K562 (cell line): Measurements from ENCODE around the gene CORT. TPM values are rescaled to one million over a fixed set of nuclear protein-coding genes. Genes with fewer than 3 reads are reported as not detected.
A peak's percentile ranks its signal among the peaks of the same experiment; 100 is the strongest.

ENCODE experiments used
- ATF2 ChIP-seq: sonication (generic); formaldehyde crosslinking; IDR thresholded peaks from 2 replicates; pipeline ENCODE4 v1.8.1; 2022; ENCODE audit warnings: missing genetic modification reagents
- CBX2 ChIP-seq: fragments of 200-600 bp; sonication (generic); IDR thresholded peaks from one replicate; pipeline ENCODE4 v1.6.1; 2012; ENCODE audit warnings: mild to moderate bottlenecking, low read length, inconsistent platforms; ENCODE audit not compliant: insufficient read depth, poor library complexity, severe bottlenecking
- CC2D1A ChIP-seq: fragments of 450-650 bp; IDR thresholded peaks from 2 replicates; pipeline ENCODE4 v1.6.1; 2017; ENCODE audit warnings: mild to moderate bottlenecking
- CEBPB ChIP-seq: fragments of 450-650 bp; IDR thresholded peaks from 2 replicates; pipeline ENCODE4 v1.6.1; 2016; ENCODE audit warnings: missing genetic modification characterization, missing compliant biosample characterization
- CHAMP1 ChIP-seq: fragments of 450-650 bp; IDR thresholded peaks from 2 replicates; pipeline ENCODE4 v1.6.1; 2016; ENCODE audit warnings: mild to moderate bottlenecking
- DPF2 ChIP-seq: fragments of 450-650 bp; IDR thresholded peaks from 2 replicates; pipeline ENCODE4 v1.6.1; 2016
- IRF2 ChIP-seq: sonication (generic); formaldehyde crosslinking; IDR thresholded peaks from 2 replicates; pipeline ENCODE4 v1.8.1; 2022; ENCODE audit warnings: mild to moderate bottlenecking, missing genetic modification reagents
- NELFE ChIP-seq: IDR thresholded peaks from 2 replicates; pipeline ENCODE4 v1.6.1; 2011; ENCODE audit warnings: mild to moderate bottlenecking; ENCODE audit not compliant: insufficient read depth, insufficient read length
- PYGO2 ChIP-seq: fragments of 450-650 bp; IDR thresholded peaks from 2 replicates; pipeline ENCODE4 v1.6.1; 2016; ENCODE audit warnings: mild to moderate bottlenecking, missing genetic modification characterization, moderate library complexity, missing compliant biosample characterization
- SLC30A9 ChIP-seq: fragments of 250-450 bp; sonication (Bioruptor Pico); IDR thresholded peaks from 2 replicates; pipeline ENCODE4 v1.8.0; 2022; ENCODE audit warnings: mild to moderate bottlenecking, moderate library complexity
- SMAD3 ChIP-seq: fragments of 450-650 bp; formaldehyde crosslinking; conservative IDR thresholded peaks from 2 replicates; pipeline ENCODE4 v1.4.0; 2020; ENCODE audit warnings: mild to moderate bottlenecking
- SREBF1 ChIP-seq: fragments of 150-350 bp; IDR thresholded peaks from 2 replicates; pipeline ENCODE4 v1.6.1; 2014; ENCODE audit warnings: antibody characterized with exemption, low read depth, low read length, borderline replicate concordance
- SRSF3 ChIP-seq: fragments of 200-400 bp; formaldehyde crosslinking; IDR thresholded peaks from 2 replicates; pipeline ENCODE4 v1.6.1; 2016; ENCODE audit warnings: mild to moderate bottlenecking, low read length, moderate library complexity; ENCODE audit not compliant: insufficient read depth
- TARDBP ChIP-seq: fragments of 450-650 bp; IDR thresholded peaks from 2 replicates; pipeline ENCODE4 v1.6.1; 2016
- TFAM ChIP-seq: fragments of 250-450 bp; sonication (Bioruptor Pico); conservative IDR thresholded peaks from 2 replicates; pipeline ENCODE4 v1.5.0; 2021; ENCODE audit warnings: mild to moderate bottlenecking, moderate library complexity
- THRAP3 ChIP-seq: fragments of 450-650 bp; IDR thresholded peaks from 2 replicates; pipeline ENCODE4 v1.6.1; 2016; ENCODE audit warnings: mild to moderate bottlenecking, inconsistent platforms, borderline replicate concordance
- ZBTB7A ChIP-seq: IDR thresholded peaks from 2 replicates; pipeline ENCODE4 v1.6.1; 2011; ENCODE audit warnings: low read depth, mild to moderate bottlenecking, low read length, moderate library complexity, borderline replicate concordance; ENCODE audit not compliant: control insufficient read depth
- ZNF274 ChIP-seq: IDR thresholded peaks from 2 replicates; pipeline ENCODE4 v1.6.1; 2011; ENCODE audit warnings: low read depth, mild to moderate bottlenecking, low read length, moderate library complexity, borderline replicate concordance
- ZNF384 ChIP-seq: IDR thresholded peaks from 2 replicates; pipeline ENCODE4 v1.6.1; 2012; ENCODE audit warnings: low read depth, low read length, improper control_type of control experiment
- ZNF395 ChIP-seq: fragments of 200-800 bp; sonication (Bioruptor generic); IDR thresholded peaks from 2 replicates; pipeline ENCODE4 v1.6.1; 2017; ENCODE audit warnings: missing genetic modification characterization, missing compliant biosample characterization
- ZNF431 ChIP-seq: sonication (generic); formaldehyde crosslinking; IDR thresholded peaks from 2 replicates; pipeline ENCODE4 v1.8.0; 2022; ENCODE audit warnings: mild to moderate bottlenecking, missing genetic modification reagents
- ZNF589 ChIP-seq: fragments of 200-800 bp; sonication (Bioruptor generic); IDR thresholded peaks from 2 replicates; pipeline ENCODE4 v1.6.1; 2016; ENCODE audit warnings: low read depth, missing genetic modification characterization, missing compliant biosample characterization
- ZNF75A ChIP-seq: fragments of 450-650 bp; formaldehyde crosslinking; IDR thresholded peaks from 2 replicates; pipeline ENCODE4 v1.4.0; 2020; ENCODE audit warnings: mild to moderate bottlenecking
- polyA plus RNA-seq, 8 experiments: library from polyadenylated mRNA; depleted of rRNA in 4 of 8; stranded (reverse) in 5 of 8; unstranded in 3 of 8; fragments of >200 nt; fragmentation: Nextera tagmentation in 2 of 8; fragmentation: Illumina TruSeq in 1 of 8; extraction: Ambion mirVana in 2 of 8; extraction: Trizol in 1 of 8; gene quantifications; 2 replicates each; pipeline versions ENCODE4 v1.2.1 to v1.2.3, GENCODE V29; 2011 to 2014; ENCODE audit warnings: inconsistent platforms in 1 of 8, missing spikeins in 1 of 8
- total RNA-seq, 7 experiments: library from RNA; depleted of rRNA in 6 of 7; stranded (reverse); fragments of >200 nt in 6 of 7; fragmentation: Illumina TruSeq in 2 of 7; extraction: Trizol in 2 of 7; gene quantifications; 2 replicates each; pipeline versions ENCODE4 v1.2.1 to v1.2.3, GENCODE V29; 2011 to 2021; ENCODE audit warnings: low replicate concordance in 1 of 7

CORT gene
- total and polyA plus RNA-seq, 9 of the 15 experiments (the other 6 are each of a cell fraction or from before 2014, with no cell fraction given), result 0.08 to 0.54 (median 0.13) TPM; not detected in 5

- TF ChIP-seq TARDBP (no peak), PYGO2 (tag) (no peak), ZNF589 (CRISPR knock-in tag) (0 out of 2 replicates have a peak, but pooled peaks have one; percentile 40), ZNF75A (CRISPR knock-in tag) (no peak), ZNF431 (CRISPR knock-in tag) (no peak), SLC30A9 (CRISPR knock-in tag) (no peak), ZNF274 (no peak), IRF2 (CRISPR knock-in tag) (no peak), SRSF3 (no peak), ATF2 (CRISPR knock-in tag) (no peak), CEBPB (tag) (no peak), ZNF395 (no peak), CC2D1A (no peak), CHAMP1 (no peak), CBX2 (no peak), ZBTB7A (peak; percentile 92), NELFE (no peak), ZNF384 (no peak), SREBF1 (no peak), SMAD3 (no peak), THRAP3 (no peak), DPF2 (peak; percentile 75), TFAM (CRISPR knock-in tag) (no peak)
Measured at GRCh38 chr1:10474613-10475507, 25.0 kb downstream of the CORT start, which contains the start of gene PEX14 (continued).
